C4-2B (cell line): ENCODE results near the gene PIGH.

ENCODE experiments used
- CTCF ChIP-seq: fragments of 450-650 bp; conservative IDR thresholded peaks from 2 replicates; pipeline ENCODE4 v1.5.1; 2017; ENCODE audit warnings: mild to moderate bottlenecking
- ZFX ChIP-seq: fragments of 450-650 bp; IDR thresholded peaks from 2 replicates; pipeline ENCODE4 v1.6.1; 2017

- TF ChIP-seq CTCF (no peak), ZFX (no peak)
These were observed 2.0 kb upstream of the PIGH start for GRCh38 chr14:67602076-67602475.
